ENCODE measurements around the gene GIPC1.

Gene GIPC1

GRCh38 chr19:14530005-14530348 is 34.0 kb upstream of the GIPC1 start:
- H3K9ac ChIP-seq (ENCODE audit: low read depth, low read length) = peak overlapping the region; percentile 82
- H3K36me3 ChIP-seq (ENCODE audit: insufficient read depth, low read length) = no peaks in the 10 kb centered on the region
- H3K4me1 ChIP-seq (ENCODE audit: control insufficient read depth, insufficient read depth, low read length) = peaks cover 13% of the 10 kb centered on the region
- no peaks in the 10 kb centered on the region for H3K27me3 ChIP-seq (ENCODE audit: control insufficient read depth, insufficient read depth, low read length)
- H3K4me2 ChIP-seq (ENCODE audit: low read length) = peak overlapping the region; percentile 91
- no peaks in the 10 kb centered on the region for H3K9me3 ChIP-seq (replicated peaks; ENCODE audit: low read length)
- peak overlapping the region; percentile 94 for H3K4me3 ChIP-seq (ENCODE audit: low read length)

- H3K9ac ChIP-seq (ENCODE audit: low read depth, low read length) = peak within 1 kb of the TSS; percentile 82
- no peaks in the 10 kb centered on the region for H3K9me3 ChIP-seq (replicated peaks; ENCODE audit: low read length)
- peaks cover 13% of the 10 kb centered on the region for H3K4me1 ChIP-seq (ENCODE audit: control insufficient read depth, insufficient read depth, low read length)
- H3K36me3 ChIP-seq (ENCODE audit: insufficient read depth, low read length) = no peaks in the 10 kb centered on the region
- H3K4me2 ChIP-seq (ENCODE audit: low read length) = peak within 1 kb of the TSS; percentile 91
- peak within 1 kb of the TSS; percentile 94 for H3K4me3 ChIP-seq (ENCODE audit: low read length)
- no peaks in the 10 kb centered on the region for H3K27me3 ChIP-seq (ENCODE audit: control insufficient read depth, insufficient read depth, low read length)
Measured at GRCh38 chr19:14529254-14530004, 33.5 kb upstream of the GIPC1 start, which contains the start of gene TECR. TECR (plus strand) TSS chr19:14529594; CDS start chr19:14529697, 103 bp downstream.

- Histone ChIP-seq H3K4me1 (ENCODE audit: control insufficient read depth, insufficient read depth, low read length) (peaks cover 13% of the 10 kb centered on the region), H3K4me3 (ENCODE audit: low read length) (peak overlapping the region; percentile 81), H3K9ac (ENCODE audit: low read depth, low read length) (peak overlapping the region; percentile 69), H3K9me3 (replicated peaks; ENCODE audit: low read length) (no peaks in the 10 kb centered on the region), H3K27me3 (ENCODE audit: control insufficient read depth, insufficient read depth, low read length) (no peaks in the 10 kb centered on the region), H3K4me2 (ENCODE audit: low read length) (peak overlapping the region; percentile 87), H3K36me3 (ENCODE audit: insufficient read depth, low read length) (no peaks in the 10 kb centered on the region)
Measured at GRCh38 chr19:14528419-14529253, 32.7 kb upstream of the GIPC1 start.

- no peaks in the 10 kb centered on the region for H3K9me3 ChIP-seq (replicated peaks; ENCODE audit: low read length)
- H3K4me1 ChIP-seq (ENCODE audit: control insufficient read depth, insufficient read depth, low read length) = peaks cover 13% of the 10 kb centered on the region
- no peaks in the 10 kb centered on the region for H3K27me3 ChIP-seq (ENCODE audit: control insufficient read depth, insufficient read depth, low read length)
- no peak overlapping the region for H3K9ac ChIP-seq (ENCODE audit: low read depth, low read length)
- H3K4me3 ChIP-seq (ENCODE audit: low read length) = no peak overlapping the region
- H3K36me3 ChIP-seq (ENCODE audit: insufficient read depth, low read length) = no peaks in the 10 kb centered on the region
- no peak overlapping the region for H3K4me2 ChIP-seq (ENCODE audit: low read length)
Measured at GRCh38 chr19:14526423-14526822, 30.5 kb upstream of the GIPC1 start.

- Histone ChIP-seq H3K4me3 (ENCODE audit: low read length) (no peak overlapping the region), H3K9ac (ENCODE audit: low read depth, low read length) (no peak overlapping the region), H3K27me3 (ENCODE audit: control insufficient read depth, insufficient read depth, low read length) (no peaks in the 10 kb centered on the region), H3K4me1 (ENCODE audit: control insufficient read depth, insufficient read depth, low read length) (peaks cover 13% of the 10 kb centered on the region), H3K9me3 (replicated peaks; ENCODE audit: low read length) (no peaks in the 10 kb centered on the region), H3K4me2 (ENCODE audit: low read length) (no peak overlapping the region), H3K36me3 (ENCODE audit: insufficient read depth, low read length) (no peaks in the 10 kb centered on the region)
Measured at GRCh38 chr19:14525729-14526128, 29.8 kb upstream of the GIPC1 start.

- Histone ChIP-seq H3K9ac (ENCODE audit: low read depth, low read length) (no peak overlapping the region), H3K4me2 (ENCODE audit: low read length) (no peak overlapping the region), H3K27me3 (ENCODE audit: control insufficient read depth, insufficient read depth, low read length) (no peaks in the 10 kb centered on the region), H3K4me1 (ENCODE audit: control insufficient read depth, insufficient read depth, low read length) (peaks cover 29% of the 10 kb centered on the region), H3K9me3 (replicated peaks; ENCODE audit: low read length) (no peaks in the 10 kb centered on the region), H3K4me3 (ENCODE audit: low read length) (no peak overlapping the region), H3K36me3 (ENCODE audit: insufficient read depth, low read length) (peaks cover 16% of the 10 kb centered on the region)
Measured at GRCh38 chr19:14520543-14520942, 24.6 kb upstream of the GIPC1 start.

GRCh38 chr19:14519860-14520407 is 24.0 kb upstream of the GIPC1 start:
- peak overlapping the region; percentile 45 for H3K9ac ChIP-seq (ENCODE audit: low read depth, low read length)
- H3K4me2 ChIP-seq (ENCODE audit: low read length) = no peak overlapping the region
- H3K4me1 ChIP-seq (ENCODE audit: control insufficient read depth, insufficient read depth, low read length) = peaks cover 32% of the 10 kb centered on the region

GRCh38 chr19:14519245-14519859 is 23.4 kb upstream of the GIPC1 start:
- H3K36me3 ChIP-seq (ENCODE audit: insufficient read depth, low read length) = peaks cover 28% of the 10 kb centered on the region
- H3K4me1 ChIP-seq (ENCODE audit: control insufficient read depth, insufficient read depth, low read length) = peaks cover 32% of the 10 kb centered on the region
- no peak overlapping the region for H3K4me3 ChIP-seq (ENCODE audit: low read length)
- peak overlapping the region; percentile 45 for H3K9ac ChIP-seq (ENCODE audit: low read depth, low read length)
- no peak overlapping the region for H3K4me2 ChIP-seq (ENCODE audit: low read length)
- no peaks in the 10 kb centered on the region for H3K9me3 ChIP-seq (replicated peaks; ENCODE audit: low read length)
- H3K27me3 ChIP-seq (ENCODE audit: control insufficient read depth, insufficient read depth, low read length) = no peaks in the 10 kb centered on the region

More at GRCh38 chr19:14519860-14520407, 24.0 kb upstream of the GIPC1 start:
- no peaks in the 10 kb centered on the region for H3K9me3 ChIP-seq (replicated peaks; ENCODE audit: low read length)
- no peaks in the 10 kb centered on the region for H3K27me3 ChIP-seq (ENCODE audit: control insufficient read depth, insufficient read depth, low read length)
- peaks cover 22% of the 10 kb centered on the region for H3K36me3 ChIP-seq (ENCODE audit: insufficient read depth, low read length)
- H3K4me3 ChIP-seq (ENCODE audit: low read length) = no peak overlapping the region

GRCh38 chr19:14517840-14518505 is 22.0 kb upstream of the GIPC1 start, which contains the start of gene DNAJB1:
DNAJB1 (minus strand) TSS chr19:14518397; CDS start chr19:14518349, 48 bp downstream.
- H3K36me3 ChIP-seq (ENCODE audit: insufficient read depth, low read length) = peaks cover 35% of the 10 kb centered on the region
- peak within 1 kb of the TSS; percentile 100 for H3K4me3 ChIP-seq (ENCODE audit: low read length)
- H3K9me3 ChIP-seq (replicated peaks; ENCODE audit: low read length) = no peaks in the 10 kb centered on the region
- peak within 1 kb of the TSS; percentile 100 for H3K9ac ChIP-seq (ENCODE audit: low read depth, low read length)
- H3K4me1 ChIP-seq (ENCODE audit: control insufficient read depth, insufficient read depth, low read length) = peaks cover 32% of the 10 kb centered on the region
- H3K4me2 ChIP-seq (ENCODE audit: low read length) = peak within 1 kb of the TSS; percentile 97
- H3K27me3 ChIP-seq (ENCODE audit: control insufficient read depth, insufficient read depth, low read length) = no peaks in the 10 kb centered on the region

- Histone ChIP-seq H3K27me3 (ENCODE audit: control insufficient read depth, insufficient read depth, low read length) (no peaks in the 10 kb centered on the region), H3K9ac (ENCODE audit: low read depth, low read length) (peak overlapping the region; percentile 100), H3K9me3 (replicated peaks; ENCODE audit: low read length) (no peaks in the 10 kb centered on the region), H3K36me3 (ENCODE audit: insufficient read depth, low read length) (peaks cover 35% of the 10 kb centered on the region), H3K4me3 (ENCODE audit: low read length) (peak overlapping the region; percentile 100), H3K4me2 (ENCODE audit: low read length) (peak overlapping the region; percentile 97), H3K4me1 (ENCODE audit: control insufficient read depth, insufficient read depth, low read length) (peaks cover 32% of the 10 kb centered on the region)
Measured at GRCh38 chr19:14517446-14517839, 21.5 kb upstream of the GIPC1 start.

All from skeletal muscle satellite cell (primary cell).